LNCaP clone FGC (cell line): ENCODE data around the gene CPNE4.

Experiments used
- DNase-seq: peaks from one replicate; pipeline ENCODE4 v3.0.0-alpha.2; 2011; ENCODE audit warnings: low read depth
- H3K4me3 ChIP-seq: 2 replicates; pipeline ENCODE4 v1.5.1; 2011; ENCODE audit warnings: mild to moderate bottlenecking, low read depth, low read length, control low read depth
- CTCF ChIP-seq: IDR thresholded peaks from 2 replicates; pipeline ENCODE4 v1.5.1; 2012; ENCODE audit warnings: mild to moderate bottlenecking; ENCODE audit not compliant: control insufficient read depth, insufficient read depth; ENCODE audit errors: extremely low read depth

Gene CPNE4

DNA sequence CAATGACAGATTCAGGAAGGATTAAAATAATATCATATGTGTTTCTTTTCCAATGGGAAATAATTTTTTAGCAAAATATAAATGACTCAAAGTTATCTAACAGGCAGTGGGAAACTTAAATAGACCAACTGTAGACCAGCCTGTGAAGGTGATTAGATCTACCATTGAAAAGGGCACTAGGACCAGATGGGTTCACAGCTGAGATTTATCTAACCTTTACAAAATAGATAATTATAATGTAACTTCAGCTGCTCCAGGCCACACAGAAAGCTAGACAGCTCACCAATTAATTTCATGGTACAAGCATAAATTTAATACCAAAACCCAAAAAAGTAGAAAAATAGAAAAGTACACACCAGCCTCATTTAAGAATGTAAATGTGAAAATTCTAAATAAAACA, 291.7 kb downstream of the CPNE4 start:
- TF ChIP-seq CTCF = no peak
- DNase-seq = no peak
- no peak overlapping the region for H3K4me3 ChIP-seq

GRCh38 chr3:131739211-131739610, 295.6 kb downstream of the CPNE4 start:
- H3K4me3 ChIP-seq = no peak overlapping the region
- DNase-seq = no peak
- TF ChIP-seq CTCF = no peak

DNA sequence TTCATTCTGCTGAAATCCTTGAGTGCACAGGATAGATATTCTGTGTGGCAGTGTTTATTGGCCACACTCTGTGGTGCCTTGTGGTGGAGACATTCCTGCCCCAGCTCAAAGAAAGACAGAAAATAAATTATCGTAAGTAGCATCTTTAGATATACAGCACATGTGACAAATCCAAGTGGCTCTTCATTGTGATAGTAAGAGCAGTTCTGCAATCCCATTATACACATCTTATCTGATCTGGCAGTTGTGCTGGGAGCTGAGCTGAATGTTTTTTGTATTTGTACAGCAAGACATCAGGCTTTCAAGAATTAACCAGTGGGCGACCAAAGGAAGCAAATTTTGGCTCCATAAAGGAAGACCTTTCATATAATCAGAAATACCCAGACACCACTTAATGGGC, 296.7 kb downstream of the CPNE4 start:
- DNase-seq = peak; percentile 67
- no peak for TF ChIP-seq CTCF
- H3K4me3 ChIP-seq = no peak overlapping the region

- no peak for TF ChIP-seq CTCF
- no peak for DNase-seq
- no peak overlapping the region for H3K4me3 ChIP-seq
Measured at GRCh38 chr3:131735544-131735943, 299.3 kb downstream of the CPNE4 start.

GRCh38 chr3:131735116-131735515, 299.7 kb downstream of the CPNE4 start:
- DNase-seq = no peak
- no peak overlapping the region for H3K4me3 ChIP-seq
- no peak for TF ChIP-seq CTCF

- DNase-seq = no peak
- no peak for TF ChIP-seq CTCF
Measured at GRCh38 chr3:131733086-131733841, 301.6 kb downstream of the CPNE4 start.

GRCh38 chr3:131731709-131732108, 303.1 kb downstream of the CPNE4 start:
- H3K4me3 ChIP-seq = no peak overlapping the region
- TF ChIP-seq CTCF = no peak
- DNase-seq = no peak

More at GRCh38 chr3:131733086-131733841, 301.6 kb downstream of the CPNE4 start:
- no peak overlapping the region for H3K4me3 ChIP-seq
